HG03066 (cell line): ENCODE data around the gene MFSD6.
"Not testable (repeated sequence)": the region's sequence is repeated elsewhere in the genome, so short reads cannot be mapped to it uniquely, and the experiment has no call there.

ENCODE experiments used
- ATAC-seq: cut with Tn5 transposase; IDR thresholded peaks from one replicate; pipeline ENCODE4 v1.9.1; 2021; ENCODE audit warnings: low read depth; ENCODE audit not compliant: unreplicated experiment

Gene MFSD6

DNA sequence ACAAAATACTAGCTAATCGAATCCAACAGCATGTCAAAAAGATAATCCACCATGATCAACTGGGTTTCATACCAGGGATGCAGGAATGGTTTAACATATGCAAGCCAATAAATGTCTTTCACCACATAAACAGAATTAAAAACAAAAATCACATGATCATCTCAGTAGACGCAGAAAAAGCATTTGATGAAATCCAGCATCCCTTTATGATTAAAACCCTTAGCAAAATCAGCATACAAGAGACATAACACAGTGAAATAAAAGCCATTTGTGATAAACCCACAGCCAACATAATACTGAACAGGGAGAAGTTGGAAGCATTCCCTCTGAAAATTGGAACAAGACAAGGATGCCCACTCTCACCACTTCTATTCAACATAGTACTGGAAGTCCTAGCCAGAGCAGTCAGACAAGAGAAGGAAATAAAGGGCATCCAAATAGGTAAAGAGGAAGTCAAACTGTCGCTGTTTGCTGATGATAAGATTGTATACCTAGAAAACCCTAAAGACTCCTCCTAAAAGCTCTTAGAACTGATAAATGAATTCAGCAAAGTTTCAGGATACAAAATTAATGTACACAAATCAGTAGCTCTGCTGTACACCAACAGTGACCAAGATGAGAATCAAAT, 86.6 kb downstream of the MFSD6 start:
- not testable (repeated sequence) for ATAC-seq

DNA sequence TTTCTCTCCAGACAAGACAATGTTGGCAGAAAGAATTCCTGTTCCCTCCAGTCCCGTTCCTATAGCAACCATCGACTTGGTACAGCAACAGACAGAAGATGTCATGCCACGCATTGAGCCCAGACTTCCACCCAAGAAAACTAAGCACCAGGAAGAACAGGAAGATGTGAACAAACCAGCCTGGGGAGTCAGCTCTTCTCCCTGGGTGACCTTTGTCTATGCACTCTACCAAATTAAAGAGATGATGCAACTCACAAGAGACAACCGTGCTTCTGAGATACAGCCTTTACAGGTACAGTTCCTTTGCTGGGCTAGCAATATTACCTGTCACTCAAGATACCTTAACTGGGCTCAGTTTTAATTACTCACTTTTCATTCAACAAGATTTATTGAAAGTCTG, 89.3 kb downstream of the MFSD6 start:
- ATAC-seq: no peak

GRCh38 chr2:190499273-190499672, 91.1 kb downstream of the MFSD6 start:
- ATAC-seq: no peak

DNA sequence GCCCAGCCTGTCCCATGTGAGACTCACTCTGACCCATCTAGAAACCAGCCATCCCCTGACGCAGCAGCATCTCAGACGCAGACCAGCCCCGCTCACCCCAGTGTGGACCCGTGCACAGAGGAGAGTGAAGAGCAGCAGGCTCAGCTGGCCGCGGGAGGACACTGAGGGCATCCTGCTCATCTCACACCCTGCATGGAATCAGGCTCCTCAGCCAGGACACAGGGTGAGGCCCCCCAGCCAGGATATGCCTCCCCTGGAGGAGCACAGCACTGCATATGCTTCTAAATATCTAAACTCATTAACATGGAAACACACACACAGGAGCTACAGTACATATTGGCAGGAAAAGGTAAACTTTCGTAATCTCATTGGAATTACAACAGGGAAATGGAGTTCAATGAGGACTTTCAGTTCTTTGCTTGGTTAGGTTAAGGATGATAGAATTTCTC, 91.9 kb downstream of the MFSD6 start:
- ATAC-seq: no peak

GRCh38 chr2:190501231-190501630, 93.1 kb downstream of the MFSD6 start:
- ATAC-seq: no peak

- ATAC-seq: no peak
Measured at GRCh38 chr2:190501702-190502407, 93.7 kb downstream of the MFSD6 start.

- no peak for ATAC-seq
Measured at GRCh38 chr2:190503088-190503487, 94.9 kb downstream of the MFSD6 start.

DNA sequence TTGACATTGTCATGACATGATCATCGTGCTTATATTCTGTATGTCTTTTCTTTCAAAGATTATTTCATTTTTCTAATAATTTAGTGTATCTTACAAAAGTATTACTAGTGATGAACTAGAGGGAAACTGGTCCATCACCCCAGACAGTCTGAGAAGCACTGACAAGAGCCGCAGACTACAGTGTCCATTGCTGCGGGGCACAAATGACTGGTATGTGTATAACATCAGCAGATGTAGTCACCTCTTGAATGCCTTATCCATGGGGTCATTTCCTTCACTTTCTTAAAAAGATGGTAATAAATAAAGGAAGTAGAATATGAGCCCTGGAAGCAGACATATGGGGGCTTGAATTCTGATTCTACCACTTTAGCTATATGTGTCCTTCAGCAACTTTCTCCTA, 96.8 kb downstream of the MFSD6 start:
- no peak for ATAC-seq

GRCh38 chr2:190505696-190506095, 97.5 kb downstream of the MFSD6 start:
- no peak for ATAC-seq

DNA sequence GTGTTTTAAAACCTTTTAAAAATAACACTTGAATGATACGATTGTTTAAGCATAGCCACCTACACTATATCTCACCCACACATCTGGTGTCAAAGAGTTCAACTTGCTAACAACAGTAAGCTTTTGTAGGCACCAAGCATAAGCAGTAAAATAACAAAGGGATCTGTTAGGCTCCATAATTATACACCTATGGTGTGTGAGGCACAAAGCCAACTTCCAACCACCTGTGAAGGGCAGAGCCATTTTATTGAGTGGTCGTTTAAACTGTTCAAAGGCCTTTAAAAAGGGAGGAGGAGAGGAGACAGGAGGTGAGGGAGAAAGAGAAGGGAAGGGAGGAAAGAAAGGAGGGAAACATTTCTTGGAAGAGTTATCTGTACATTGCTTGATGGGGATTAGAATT, 98.5 kb downstream of the MFSD6 start:
- no peak for ATAC-seq

GRCh38 chr2:190507135-190507534, 99.0 kb downstream of the MFSD6 start:
- no peak for ATAC-seq

GRCh38 chr2:190509895-190510294, 101.7 kb downstream of the MFSD6 start:
- ATAC-seq: not testable (repeated sequence)

DNA sequence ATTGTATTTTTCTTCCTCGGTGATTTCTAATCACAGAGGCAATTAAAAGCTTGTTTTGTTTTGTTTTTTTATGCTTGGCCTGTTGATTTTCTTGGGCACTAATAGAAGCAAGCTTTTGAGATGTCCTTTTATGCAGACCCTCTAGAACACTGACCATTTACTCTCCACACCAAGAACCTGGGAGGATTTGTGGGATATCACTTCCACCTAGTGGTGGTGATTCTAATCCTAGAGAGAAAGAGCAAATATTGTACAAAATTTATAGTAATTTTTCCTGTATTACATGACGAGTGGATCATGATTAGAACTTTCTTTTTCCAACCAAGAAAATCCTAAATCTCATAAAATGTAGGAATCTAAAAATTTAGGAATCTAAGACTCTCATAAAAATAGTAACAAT, 102.9 kb downstream of the MFSD6 start:
- ATAC-seq: no peak

- no peak for ATAC-seq
Measured at GRCh38 chr2:190512539-190513095, 104.5 kb downstream of the MFSD6 start.

DNA sequence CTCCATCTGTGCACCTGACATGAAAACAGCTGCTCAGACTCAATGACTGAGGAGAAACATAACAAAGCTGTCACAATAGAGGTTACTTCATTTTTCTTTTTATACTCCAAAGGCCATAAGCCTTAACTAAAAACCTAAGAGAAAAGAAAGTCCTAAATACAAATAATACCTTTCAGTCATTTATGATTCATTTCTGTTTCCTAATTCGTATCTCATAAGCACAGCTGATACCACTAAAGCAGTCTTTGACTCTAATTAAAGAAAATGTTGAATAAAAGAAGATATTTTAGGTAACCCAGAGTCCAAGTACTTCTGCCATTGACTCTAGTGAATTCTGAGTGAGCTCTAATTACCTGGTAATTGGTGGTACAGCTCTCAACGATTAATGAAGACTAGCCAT, 105.7 kb downstream of the MFSD6 start:
- no peak for ATAC-seq

DNA sequence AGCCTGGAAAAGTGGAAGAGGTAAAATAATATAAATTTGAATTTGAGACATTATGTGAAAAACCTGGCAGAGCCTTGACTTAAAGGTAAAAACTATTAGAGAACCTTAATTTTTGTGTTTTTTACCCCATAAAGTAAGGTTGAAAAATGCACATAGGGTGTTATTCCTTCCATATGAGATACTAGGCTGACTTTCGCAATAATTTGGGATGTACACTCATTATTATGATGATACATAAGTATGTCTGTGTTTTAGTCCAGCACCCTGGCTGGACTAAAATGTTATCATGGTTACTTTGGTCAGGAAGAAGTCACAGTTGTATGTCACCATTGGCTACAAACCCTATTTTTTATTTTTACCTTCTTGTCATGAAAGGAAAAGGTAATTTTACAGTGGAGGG, 106.5 kb downstream of the MFSD6 start:
- ATAC-seq: no peak

DNA sequence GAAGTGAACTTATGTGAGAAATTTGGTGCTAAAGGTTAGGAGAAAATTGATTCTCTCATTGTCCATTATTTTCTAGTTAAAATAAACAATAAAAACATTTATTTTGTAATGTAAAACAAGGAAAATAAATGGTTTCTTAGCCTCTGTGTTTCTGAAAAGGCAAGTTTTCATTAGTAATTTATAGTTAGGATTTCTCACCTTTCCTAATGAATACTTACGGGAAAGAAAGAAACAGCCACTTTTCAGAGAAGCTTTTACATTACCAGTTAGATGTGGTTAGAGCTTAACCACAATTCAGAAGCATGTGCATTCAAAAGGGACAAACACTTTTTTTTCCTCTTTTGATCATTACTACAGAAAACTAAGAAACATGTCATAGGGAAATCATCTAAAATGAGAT, 107.5 kb downstream of the MFSD6 start:
- no peak for ATAC-seq

DNA sequence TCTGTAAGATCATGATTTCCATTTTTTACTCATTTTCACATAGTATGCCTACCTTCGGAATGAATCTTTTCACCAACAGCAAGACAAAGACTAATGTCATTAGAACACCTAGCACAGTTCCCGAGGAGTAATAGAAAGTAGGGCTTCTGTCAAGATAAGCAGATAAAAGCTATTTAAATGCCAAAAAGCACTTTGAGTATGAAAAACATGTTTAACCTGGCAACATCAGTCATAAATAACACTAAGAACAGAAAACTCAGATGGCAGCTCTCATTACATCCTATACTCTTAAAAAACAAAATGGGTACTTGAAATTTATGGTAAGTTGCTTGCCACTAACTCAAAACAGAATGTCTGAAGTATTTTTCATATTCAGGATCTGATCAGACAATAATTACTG, 109.3 kb downstream of the MFSD6 start:
- ATAC-seq: no peak

- ATAC-seq: no peak
Measured at GRCh38 chr2:190519975-190520767, 112.0 kb downstream of the MFSD6 start.

- no peak for ATAC-seq
Measured at GRCh38 chr2:190524928-190525327, 116.8 kb downstream of the MFSD6 start.

DNA sequence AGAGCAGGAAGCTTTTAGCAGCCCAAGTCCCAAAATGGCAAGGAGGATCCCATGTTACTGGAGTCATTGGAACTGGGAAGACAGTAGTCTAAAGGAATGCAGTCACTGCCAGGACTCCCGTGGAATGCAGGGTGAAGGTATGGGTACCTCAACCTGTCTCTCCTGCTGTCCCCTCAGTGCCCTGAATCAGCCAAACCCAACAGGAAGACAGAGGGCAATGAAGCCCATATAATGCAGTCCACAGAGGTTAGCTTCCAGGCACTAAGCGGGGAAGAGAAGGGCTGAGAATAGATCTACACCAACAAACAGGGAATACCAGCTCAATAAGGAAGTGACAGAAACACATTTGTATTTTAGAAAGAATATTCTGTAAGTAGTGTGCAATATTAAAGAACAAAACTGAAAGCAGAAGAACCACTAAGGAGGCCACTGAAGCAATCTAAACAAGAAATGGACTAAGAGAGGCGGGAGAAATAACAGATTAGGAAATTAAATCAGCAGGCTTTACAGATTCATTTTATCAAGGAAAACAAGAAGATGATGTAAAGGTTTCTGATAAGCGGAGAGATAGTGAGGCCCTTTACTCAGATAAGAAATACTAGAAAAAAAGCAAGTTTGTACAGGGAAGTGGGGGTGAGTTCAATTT, 118.1 kb downstream of the MFSD6 start:
- ATAC-seq: no peak
